DOHH2 (cell line): ENCODE measurements around the gene C4orf17.

Source experiments
- EZH2phosphoT487 ChIP-seq: fragments of 200-600 bp; sonication (generic); IDR thresholded peaks from 2 replicates; pipeline ENCODE4 v1.6.1; 2017; ENCODE audit warnings: borderline replicate concordance, mild to moderate bottlenecking, antibody characterized with exemption, low read length, moderate library complexity, mixed read lengths
- TF ChIP-seq, protein P1 (sequence below): fragments of 200-600 bp; sonication (generic); IDR thresholded peaks from one replicate; pipeline ENCODE4 v1.5.1; 2014; ENCODE audit warnings: antibody characterized with exemption, mild to moderate bottlenecking, low read depth, low read length; ENCODE audit not compliant: poor library complexity, severe bottlenecking

DNA sequence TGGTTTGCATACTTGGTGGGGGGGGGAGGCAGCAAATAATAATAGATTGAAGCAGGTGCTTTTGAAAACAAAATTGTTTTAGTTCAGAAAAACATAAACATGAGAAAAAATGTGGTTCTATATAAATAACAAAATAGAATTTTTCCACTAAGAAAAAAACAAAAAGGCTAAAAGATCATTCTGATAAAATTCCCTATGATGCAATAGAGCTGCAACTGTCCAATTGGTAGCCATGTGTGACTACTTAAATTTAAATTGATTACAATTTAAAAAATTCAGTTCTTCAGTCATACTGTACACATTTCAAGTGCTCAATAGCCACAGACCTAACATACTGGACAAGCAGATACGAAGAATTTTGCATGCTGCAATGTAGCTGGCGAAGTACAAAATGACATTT is 42.1 kb downstream of the C4orf17 start:
- TF ChIP-seq, protein P1, sequence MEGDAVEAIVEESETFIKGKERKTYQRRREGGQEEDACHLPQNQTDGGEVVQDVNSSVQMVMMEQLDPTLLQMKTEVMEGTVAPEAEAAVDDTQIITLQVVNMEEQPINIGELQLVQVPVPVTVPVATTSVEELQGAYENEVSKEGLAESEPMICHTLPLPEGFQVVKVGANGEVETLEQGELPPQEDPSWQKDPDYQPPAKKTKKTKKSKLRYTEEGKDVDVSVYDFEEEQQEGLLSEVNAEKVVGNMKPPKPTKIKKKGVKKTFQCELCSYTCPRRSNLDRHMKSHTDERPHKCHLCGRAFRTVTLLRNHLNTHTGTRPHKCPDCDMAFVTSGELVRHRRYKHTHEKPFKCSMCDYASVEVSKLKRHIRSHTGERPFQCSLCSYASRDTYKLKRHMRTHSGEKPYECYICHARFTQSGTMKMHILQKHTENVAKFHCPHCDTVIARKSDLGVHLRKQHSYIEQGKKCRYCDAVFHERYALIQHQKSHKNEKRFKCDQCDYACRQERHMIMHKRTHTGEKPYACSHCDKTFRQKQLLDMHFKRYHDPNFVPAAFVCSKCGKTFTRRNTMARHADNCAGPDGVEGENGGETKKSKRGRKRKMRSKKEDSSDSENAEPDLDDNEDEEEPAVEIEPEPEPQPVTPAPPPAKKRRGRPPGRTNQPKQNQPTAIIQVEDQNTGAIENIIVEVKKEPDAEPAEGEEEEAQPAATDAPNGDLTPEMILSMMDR = no peak
- TF ChIP-seq EZH2phosphoT487 = no peak
